Caco-2 (cell line): ENCODE measurements around the gene TRMT1L. TPM values are rescaled to one million over a fixed set of nuclear protein-coding genes. Genes with fewer than 3 reads are reported as not detected.

Source experiments
- BruUV-seq: library from RNA; stranded (reverse); fragments of 400-500 nt; replicated peaks from 2 replicates; lab custom pipeline; 2021; lab: Mats Ljungman, UMichigan
- CTCF ChIA-PET: fragments of 300-600 bp; sonication (Branson Sonifier 250); formaldehyde crosslinking; loops from one replicate; lab custom pipeline; 2022; ENCODE audit warnings: antibody characterized with exemption; lab: Charles Lee
- POLR2A ChIA-PET: fragments of 300-600 bp; sonication (Branson Sonifier 250); formaldehyde crosslinking; loops from one replicate; lab custom pipeline; 2022; ENCODE audit warnings: antibody characterized with exemption; lab: Charles Lee
- DNase-seq, 2 experiments: peaks; one replicate each; pipeline versions ENCODE4 v3.0.0 to v3.0.0-alpha.2; 2020 to 2022
- H3K27me3 ChIP-seq: replicated peaks from 2 replicates; pipeline ENCODE4 v1.6.0; 2011; ENCODE audit warnings: low read length; ENCODE audit not compliant: control insufficient read depth, insufficient read depth
- H3K36me3 ChIP-seq: 2 replicates; pipeline ENCODE4 v1.5.1; 2011; ENCODE audit warnings: low read length; ENCODE audit not compliant: control insufficient read depth, insufficient read depth
- H3K4me1 ChIP-seq: fragments of 250-450 bp; sonication (Bioruptor Pico); 2 replicates; pipeline ENCODE4 v1.5.1; 2020; ENCODE audit warnings: mild to moderate bottlenecking
- H3K4me3 ChIP-seq: 2 replicates; pipeline ENCODE4 v1.5.1; 2011; ENCODE audit warnings: low read depth, mild to moderate bottlenecking, control low read depth, low read length
- H3K9me3 ChIP-seq: fragments of 250-450 bp; sonication (Bioruptor Pico); 2 replicates; pipeline ENCODE4 v1.5.1; 2020; ENCODE audit warnings: mild to moderate bottlenecking, moderate library complexity
- H3K27ac Mint-ChIP-seq: one replicate; pipeline ENCODE4 v1.8.0; 2022; ENCODE audit warnings: mixed read lengths; ENCODE audit not compliant: unreplicated experiment
- H3K27me3 Mint-ChIP-seq: one replicate; pipeline ENCODE4 v1.8.0; 2022; ENCODE audit warnings: mixed read lengths; ENCODE audit not compliant: insufficient read depth, unreplicated experiment
- H3K36me3 Mint-ChIP-seq: one replicate; pipeline ENCODE4 v1.8.0; 2022; ENCODE audit warnings: mild to moderate bottlenecking, mixed read lengths; ENCODE audit not compliant: insufficient read depth, unreplicated experiment
- H3K4me1 Mint-ChIP-seq: one replicate; pipeline ENCODE4 v1.8.0; 2022; ENCODE audit warnings: low read depth, mixed read lengths; ENCODE audit not compliant: unreplicated experiment
- H3K4me3 Mint-ChIP-seq: one replicate; pipeline ENCODE4 v1.8.0; 2022; ENCODE audit warnings: mild to moderate bottlenecking, moderate library complexity, mixed read lengths; ENCODE audit not compliant: unreplicated experiment
- H3K9me3 Mint-ChIP-seq: one replicate; pipeline ENCODE4 v1.8.0; 2022; ENCODE audit warnings: mixed read lengths; ENCODE audit not compliant: unreplicated experiment
- CTCF ChIP-seq, 2 experiments: fragments of 200-600 bp in 1 of 2; IDR thresholded peaks; 1 replicate in 1 of 2; 2 replicates in 1 of 2; pipeline versions ENCODE4 v1.5.1 to v1.8.0; 2011 to 2022; ENCODE audit warnings: antibody characterized with exemption in 1 of 2, control low read depth in 1 of 2, inconsistent platforms in 1 of 2, low read depth in 1 of 2, low read length in 1 of 2, mild to moderate bottlenecking in 1 of 2, moderate library complexity in 1 of 2; ENCODE audit not compliant: insufficient read depth in 1 of 2, severe bottlenecking in 1 of 2, unreplicated experiment in 1 of 2
- intact Hi-C: fragments of 100-400 bp; cut with micrococcal nuclease; formaldehyde crosslinking; loops from one replicate; pipeline ENCODE4 v1.10.0; 2022; ENCODE audit not compliant: unreplicated experiment
- total RNA-seq: library from RNA; stranded (reverse); gene quantifications from 2 replicates; pipeline ENCODE4 v1.2.3, GENCODE V29; 2022

The TRMT1L gene
- total RNA-seq, 1 experiment from 2014 or later = 14.2 TPM

GRCh38 chr1:185069202-185069772 lies 87.5 kb downstream of the TRMT1L start:
- DNase-seq = no peak
- H3K4me1 Mint-ChIP-seq = no peaks in the 10 kb centered on the region
- H3K27ac Mint-ChIP-seq = no peak overlapping the region
- TF ChIP-seq CTCF (IDR thresholded peaks at IDR 0.05; ENCODE audit: insufficient read depth in 1 of 2, low read depth in 1 of 2, low read length in 1 of 2, severe bottlenecking in 1 of 2, unreplicated experiment in 1 of 2) = no peak
- intact Hi-C loops = no loop called here
- no peaks in the 10 kb centered on the region for H3K4me1 ChIP-seq
- BruUV-seq = no TSS peak
- ChIA-PET POLR2A (no interaction called here), CTCF (no interaction called here)
- no peaks in the 10 kb centered on the region for H3K36me3 ChIP-seq
- H3K4me3 Mint-ChIP-seq = no peak overlapping the region
- H3K9me3 Mint-ChIP-seq = no peaks in the 10 kb centered on the region
- peaks cover 7% of the 10 kb centered on the region for H3K36me3 Mint-ChIP-seq
- no peaks in the 10 kb centered on the region for H3K27me3 ChIP-seq
- no peaks in the 10 kb centered on the region for H3K27me3 Mint-ChIP-seq
- no peak overlapping the region for H3K4me3 ChIP-seq
- no peaks in the 10 kb centered on the region for H3K9me3 ChIP-seq

GRCh38 chr1:185068341-185068740 lies 88.4 kb downstream of the TRMT1L start:
- CTCF ChIA-PET = no interaction called here
- intact Hi-C loops = no loop called here
- H3K4me3 Mint-ChIP-seq = no peak overlapping the region
- BruUV-seq = no TSS peak
- POLR2A ChIA-PET = no interaction called here
- Histone ChIP-seq H3K4me3 (no peak overlapping the region), H3K36me3 (no peaks in the 10 kb centered on the region), H3K4me1 (no peaks in the 10 kb centered on the region), H3K9me3 (no peaks in the 10 kb centered on the region), H3K27me3 (no peaks in the 10 kb centered on the region)
- no peak overlapping the region for H3K27ac Mint-ChIP-seq
- H3K27me3 Mint-ChIP-seq = no peaks in the 10 kb centered on the region
- DNase-seq = no peak
- H3K36me3 Mint-ChIP-seq = peaks cover 7% of the 10 kb centered on the region
- no peaks in the 10 kb centered on the region for H3K4me1 Mint-ChIP-seq
- no peaks in the 10 kb centered on the region for H3K9me3 Mint-ChIP-seq
- TF ChIP-seq CTCF (IDR thresholded peaks at IDR 0.05; ENCODE audit: insufficient read depth in 1 of 2, low read depth in 1 of 2, low read length in 1 of 2, severe bottlenecking in 1 of 2, unreplicated experiment in 1 of 2) = no peak

Other genes with a start within 250 kb of the TRMT1L start
- gene NIBAN1, start 182.4 kb downstream of the TRMT1L start, total RNA-seq = 14.3 and 20.8 TPM in 2 replicates
- gene RNF2, start 111.4 kb downstream of the TRMT1L start, total RNA-seq = 27.1 and 31.7 TPM in 2 replicates
- gene SWT1, start 214 bp upstream of the TRMT1L start, total RNA-seq = 2.7 and 2.9 TPM in 2 replicates
- gene IVNS1ABP, start 160.3 kb upstream of the TRMT1L start, total RNA-seq = 72.4 and 74.5 TPM in 2 replicates